Pulmonary artery endothelial cell (primary cell): ENCODE results near the gene OR8D1. TPM values are rescaled to one million over a fixed set of nuclear protein-coding genes. Genes with fewer than 3 reads are reported as not detected.

ENCODE experiments used
- DNase-seq: peaks from one replicate; pipeline ENCODE4 v3.0.0-alpha.2; 2011; ENCODE audit warnings: low read depth, low spot score
- total RNA-seq: library from RNA; depleted of rRNA; stranded (reverse); fragments of >200 nt; gene quantifications from 2 replicates; pipeline ENCODE4 v1.2.3, GENCODE V29; 2014

Gene OR8D1
- not detected in 2 replicates for total RNA-seq

DNA sequence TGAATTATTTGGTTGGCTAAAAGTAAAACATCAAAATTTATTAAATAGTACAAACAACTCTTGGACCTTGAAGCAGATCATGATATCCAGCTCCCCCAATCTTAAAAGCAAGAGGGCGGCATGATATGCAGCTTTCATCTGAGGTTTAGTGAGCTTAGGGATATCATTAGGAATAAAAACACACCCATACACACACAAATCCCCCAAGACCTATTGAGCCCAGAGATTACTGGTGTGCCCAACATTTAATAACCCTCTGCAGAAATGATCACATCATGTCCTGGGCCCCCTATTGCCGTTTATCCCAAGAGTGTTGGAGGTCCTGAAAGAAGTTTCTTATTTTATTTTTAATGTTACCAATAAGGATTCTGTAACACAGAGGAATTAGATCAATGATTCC lies at the start of gene OR8D1:
Gene OR8D1 (minus strand): TSS at position 101 of the 400 bp plus-strand sequence. CDS start 3,183 bp downstream, outside the sequence.
- DNase-seq = no peak

GRCh38 chr11:124359566-124359965 lies 45.8 kb upstream of the OR8D1 start:
- DNase-seq = no peak

DNA sequence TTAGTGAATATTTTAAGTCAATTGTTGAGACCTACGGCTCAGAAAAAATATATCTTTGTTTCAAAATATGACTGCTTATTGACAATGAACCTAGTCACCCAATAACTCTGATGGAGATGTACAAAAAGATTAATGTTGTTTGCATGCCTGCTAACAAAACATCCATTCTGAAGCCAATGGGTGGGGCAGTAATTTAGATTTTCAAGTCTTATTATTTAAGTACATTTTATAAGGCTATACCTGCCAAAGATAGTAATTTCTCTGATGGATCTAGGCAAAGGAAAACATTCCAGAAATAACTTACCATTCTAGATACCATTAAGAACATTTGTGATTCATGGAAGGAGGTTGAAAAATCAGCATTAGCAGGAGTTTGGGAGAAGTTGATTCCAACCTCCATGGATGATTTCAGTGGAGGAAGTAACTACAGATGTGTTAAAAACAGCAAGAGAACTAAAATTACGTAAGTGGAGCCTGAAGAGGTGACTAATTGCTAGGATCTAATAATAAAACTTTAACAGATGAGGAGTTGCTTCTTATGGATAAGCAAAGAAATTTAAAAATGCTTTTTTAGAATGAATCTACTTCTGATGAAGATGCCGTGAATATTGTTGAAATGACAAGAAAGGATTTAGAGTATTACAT lies 32.7 kb upstream of the OR8D1 start:
- no peak for DNase-seq

DNA sequence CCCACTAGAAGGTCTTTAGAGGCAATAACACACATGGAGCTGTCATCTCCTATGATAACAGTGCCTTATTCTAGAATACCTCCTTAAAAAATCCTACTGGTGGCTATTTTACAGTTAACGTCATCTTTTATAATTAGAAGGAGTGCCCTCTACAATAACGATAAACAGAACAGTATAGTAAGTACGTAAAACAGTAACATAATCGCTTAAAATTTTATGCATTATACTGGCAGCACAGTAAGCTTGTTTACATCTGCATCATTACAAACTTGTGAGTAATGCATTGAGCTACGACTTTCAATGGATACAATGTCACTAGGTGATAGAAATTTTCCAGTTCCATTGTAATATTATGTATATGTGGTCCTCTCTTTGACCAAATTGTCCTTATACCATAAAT lies 30.6 kb upstream of the OR8D1 start:
- DNase-seq = no peak

- DNase-seq = no peak
These were observed 26.3 kb upstream of the OR8D1 start for GRCh38 chr11:124340142-124340447.

DNA sequence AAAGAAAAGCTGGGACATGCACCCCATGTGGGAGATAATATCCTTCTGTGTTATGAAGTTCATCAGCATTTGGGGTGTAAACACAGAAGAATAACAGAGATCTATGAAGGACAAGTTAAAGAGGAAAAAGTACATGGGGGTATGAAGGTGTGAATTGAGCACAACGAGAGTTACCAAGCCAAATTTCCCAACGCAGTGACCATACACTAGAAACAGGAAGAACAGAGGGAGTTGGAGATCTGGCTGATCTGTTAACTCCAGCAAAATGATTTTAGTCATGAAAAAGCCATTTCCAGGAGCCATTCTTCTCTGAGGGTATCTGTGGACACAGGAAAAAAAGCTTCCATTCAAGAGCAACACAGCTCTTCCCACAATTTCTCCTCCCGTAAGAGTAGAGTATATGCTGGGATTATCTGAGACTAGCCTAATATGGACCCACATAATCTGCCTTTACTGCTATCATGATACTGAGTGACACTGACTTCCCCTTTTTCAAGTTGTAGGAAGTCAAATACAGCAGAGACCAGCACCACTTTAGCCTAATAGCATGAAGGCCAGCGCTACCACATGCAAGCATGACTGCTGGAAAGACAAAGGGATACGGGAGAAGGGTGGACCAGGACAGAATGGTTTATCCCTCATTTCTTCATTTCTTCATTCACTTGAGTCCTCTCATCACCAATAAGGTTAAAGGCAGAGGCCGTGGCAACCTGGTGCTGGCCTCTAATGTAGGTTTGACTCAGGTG lies 25.8 kb upstream of the OR8D1 start:
- DNase-seq = no peak

DNA sequence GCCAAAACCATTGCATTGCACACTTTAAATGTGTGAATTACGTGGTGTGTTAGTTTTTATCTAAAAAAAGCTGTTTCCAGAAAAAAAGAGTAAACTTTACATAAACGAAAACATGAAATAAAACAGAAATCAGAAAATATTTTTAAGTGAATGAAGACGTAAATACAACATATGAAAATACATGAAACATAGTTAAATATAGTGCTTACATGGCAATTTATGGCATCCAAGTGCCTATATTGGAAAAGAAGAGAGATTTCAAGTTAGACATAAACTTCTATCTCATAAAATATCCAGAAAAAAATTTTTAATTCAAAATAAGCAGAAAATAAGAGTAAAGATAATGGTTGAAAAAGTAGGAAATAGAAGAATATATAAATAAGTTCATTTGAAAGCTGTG lies 18.1 kb upstream of the OR8D1 start:
- no peak for DNase-seq

- no peak for DNase-seq
These were observed 16.2 kb upstream of the OR8D1 start for GRCh38 chr11:124329787-124330478.

DNA sequence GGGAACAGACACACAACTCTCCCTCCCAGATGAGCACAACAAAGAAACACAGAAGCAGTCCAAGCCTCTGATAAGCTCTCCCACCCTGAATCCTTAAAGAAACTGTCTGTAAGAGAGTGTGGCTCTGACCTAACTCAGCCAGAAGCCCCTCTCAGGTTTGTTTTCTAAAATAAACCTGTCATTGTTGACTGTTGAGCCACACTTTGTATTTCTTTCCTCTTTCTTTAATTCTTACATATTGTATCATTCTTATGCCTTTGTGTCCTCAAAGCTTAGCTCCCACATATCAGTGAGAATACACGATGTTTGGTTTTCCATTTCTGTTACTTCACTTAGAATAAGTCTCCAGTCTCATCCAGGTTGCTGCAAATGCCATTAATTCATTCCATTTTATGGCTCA lies 14.0 kb upstream of the OR8D1 start:
- DNase-seq = no peak

- no peak for DNase-seq
These were observed 8.6 kb upstream of the OR8D1 start for GRCh38 chr11:124322356-124322755.

DNA sequence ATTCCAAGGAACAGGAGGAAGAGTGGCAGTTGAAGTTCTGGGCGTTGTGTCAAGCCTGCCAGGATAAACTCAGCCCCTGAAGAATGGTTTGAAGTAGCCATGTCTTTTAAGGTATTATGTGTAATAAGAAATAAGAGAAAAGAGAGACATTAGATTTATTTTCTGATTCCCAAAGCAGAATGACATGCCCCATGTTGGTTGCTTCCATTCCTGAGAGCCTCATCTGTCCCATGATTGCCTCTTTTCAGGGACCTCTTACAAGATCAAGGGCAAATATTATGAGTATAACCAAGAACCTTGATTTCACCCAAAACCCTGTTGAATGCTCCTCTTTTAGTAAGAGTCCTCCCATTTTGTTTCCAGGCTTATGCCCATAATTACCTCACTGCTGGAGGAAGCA lies 6.3 kb upstream of the OR8D1 start, which contains the start of gene OR8D2:
Gene OR8D2 (minus strand): TSS at position 101 of the 400 bp plus-strand sequence. CDS start 0 bp downstream, at position 101.
- no peak for DNase-seq

DNA sequence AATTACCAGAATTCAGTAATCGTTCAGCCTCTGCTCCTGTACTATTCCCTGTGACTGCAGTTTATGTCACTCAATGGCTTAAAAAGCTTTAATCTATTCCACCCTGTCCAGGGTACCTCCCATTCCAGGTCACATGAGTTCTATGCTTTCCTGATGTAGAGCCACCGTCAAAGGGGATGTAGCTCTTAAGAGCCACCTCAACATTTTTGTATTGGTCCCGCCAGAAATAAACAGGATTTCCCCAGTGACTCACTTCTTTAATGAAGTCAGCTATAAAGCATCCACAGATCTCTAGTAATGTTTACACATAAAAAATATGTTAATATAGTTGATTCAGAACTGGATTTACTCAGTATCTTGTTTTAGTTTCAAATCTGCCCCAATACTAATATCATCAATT lies 1.3 kb upstream of the OR8D1 start:
- peak; percentile 39 for DNase-seq

GRCh38 chr11:124313131-124313530 lies 618 bp downstream of the OR8D1 start:
- DNase-seq = no peak

GRCh38 chr11:124311670-124312069 lies 2.1 kb downstream of the OR8D1 start:
- DNase-seq = no peak

DNA sequence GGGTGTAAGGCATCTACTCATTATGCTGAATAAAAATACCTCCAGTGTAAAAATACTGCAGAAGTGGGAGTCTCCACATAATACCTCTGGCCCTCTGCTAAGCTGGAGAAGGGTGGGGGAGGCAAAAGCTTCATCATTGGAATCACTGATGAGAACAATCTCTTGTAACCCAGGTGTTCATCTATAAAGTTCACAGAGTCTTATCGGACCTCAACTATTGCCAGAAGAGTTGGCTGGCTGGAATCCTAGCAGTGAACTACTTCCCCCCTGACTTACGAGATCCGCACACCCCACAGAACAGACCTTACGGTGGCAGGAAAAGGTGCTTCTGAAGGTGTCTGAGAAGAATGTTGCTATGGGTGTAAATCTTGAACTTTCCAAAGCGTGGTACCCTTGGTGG lies 2.5 kb downstream of the OR8D1 start:
- no peak for DNase-seq

GRCh38 chr11:124310721-124311120 lies 3.0 kb downstream of the OR8D1 start:
- no peak for DNase-seq

GRCh38 chr11:124307093-124307492 lies 6.7 kb downstream of the OR8D1 start:
- no peak for DNase-seq

GRCh38 chr11:124302347-124303125 lies 11.2 kb downstream of the OR8D1 start:
- DNase-seq = no peak

DNA sequence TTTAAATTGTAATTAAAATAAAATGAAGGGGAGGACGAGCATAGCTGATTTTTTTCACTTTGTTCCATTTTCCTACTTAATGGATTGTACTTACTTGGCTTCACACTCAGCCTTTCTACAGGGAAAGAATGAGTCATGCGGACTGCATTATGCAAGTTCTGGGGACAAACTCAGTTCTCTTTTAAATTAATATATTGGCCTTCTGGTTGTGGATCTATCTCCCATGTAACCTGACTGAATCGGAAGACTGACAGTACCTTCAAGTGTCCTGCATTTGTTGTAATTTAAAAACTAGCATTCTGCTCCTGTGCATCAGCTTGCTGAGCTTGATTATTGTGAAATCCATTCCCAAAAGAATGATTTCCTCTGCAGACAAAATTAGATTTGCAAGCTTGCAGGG lies 12.2 kb downstream of the OR8D1 start:
- DNase-seq = no peak

GRCh38 chr11:124297921-124298320 lies 15.8 kb downstream of the OR8D1 start:
- DNase-seq = no peak

DNA sequence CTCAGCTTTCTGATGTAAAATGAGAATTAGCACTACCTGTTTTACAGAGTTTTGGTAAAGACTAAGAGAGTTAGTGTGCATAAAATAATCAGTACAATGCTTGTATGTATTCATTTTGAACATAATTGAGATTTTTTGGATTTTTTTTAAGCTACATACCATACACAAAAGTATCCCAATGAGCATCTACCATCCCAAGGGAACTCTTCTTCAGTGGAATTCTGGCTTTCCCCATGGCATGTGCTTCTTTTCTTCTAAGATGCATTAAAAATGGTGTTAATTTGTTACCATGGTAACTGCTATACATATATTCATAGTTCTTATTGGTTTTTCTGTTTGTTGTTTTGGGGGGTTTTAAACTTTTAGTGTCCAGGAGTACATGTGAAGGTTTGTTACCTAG lies 17.7 kb downstream of the OR8D1 start:
- DNase-seq = no peak

GRCh38 chr11:124294687-124295086 lies 19.1 kb downstream of the OR8D1 start:
- DNase-seq = no peak
